ENCODE results near the gene MATN3. TPM values are rescaled to one million over a fixed set of nuclear protein-coding genes. Genes with fewer than 3 reads are reported as not detected.

The MATN3 gene
- total and polyA plus RNA-seq, 2 of the 13 experiments (the other 11 are each of a cell fraction or from before 2014, with no cell fraction given), result 36.1 to 208 TPM

DNA sequence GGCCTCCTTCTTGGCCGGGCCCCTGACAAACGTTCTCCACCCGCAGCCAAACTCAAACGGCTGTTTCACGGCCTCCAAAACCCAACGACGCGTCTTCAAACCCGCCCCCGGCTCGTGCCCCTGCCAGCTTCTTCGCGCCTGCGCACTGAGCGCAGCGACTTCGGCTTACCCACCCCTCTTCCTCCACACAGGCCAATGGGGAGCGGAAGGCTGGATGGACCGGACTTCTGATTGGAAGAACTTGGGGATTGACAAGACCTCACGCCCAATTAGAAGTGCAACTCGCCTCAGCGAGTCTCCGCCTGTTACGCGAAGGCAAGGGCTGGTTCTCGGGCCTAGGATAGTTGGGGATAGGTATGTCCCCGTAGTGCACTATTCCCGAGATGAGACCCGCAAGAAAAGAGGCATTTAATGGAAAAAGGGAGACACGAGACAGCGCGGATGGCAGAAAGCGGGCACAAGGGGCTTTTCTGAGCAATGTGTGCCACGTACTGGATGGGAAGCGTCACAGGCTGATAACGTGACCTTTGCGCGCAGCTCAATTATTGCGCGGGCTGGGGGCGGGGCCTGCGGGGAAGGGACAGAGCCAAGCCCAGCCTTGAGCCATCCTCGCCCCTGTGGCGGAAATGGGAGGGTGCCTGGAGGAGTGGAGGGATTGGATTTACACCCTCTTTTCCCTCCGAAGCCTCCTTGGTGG is 39.2 kb upstream of the MATN3 start, which contains the start of gene LAPTM4A (continued):
- TF ChIP-seq, protein P1, sequence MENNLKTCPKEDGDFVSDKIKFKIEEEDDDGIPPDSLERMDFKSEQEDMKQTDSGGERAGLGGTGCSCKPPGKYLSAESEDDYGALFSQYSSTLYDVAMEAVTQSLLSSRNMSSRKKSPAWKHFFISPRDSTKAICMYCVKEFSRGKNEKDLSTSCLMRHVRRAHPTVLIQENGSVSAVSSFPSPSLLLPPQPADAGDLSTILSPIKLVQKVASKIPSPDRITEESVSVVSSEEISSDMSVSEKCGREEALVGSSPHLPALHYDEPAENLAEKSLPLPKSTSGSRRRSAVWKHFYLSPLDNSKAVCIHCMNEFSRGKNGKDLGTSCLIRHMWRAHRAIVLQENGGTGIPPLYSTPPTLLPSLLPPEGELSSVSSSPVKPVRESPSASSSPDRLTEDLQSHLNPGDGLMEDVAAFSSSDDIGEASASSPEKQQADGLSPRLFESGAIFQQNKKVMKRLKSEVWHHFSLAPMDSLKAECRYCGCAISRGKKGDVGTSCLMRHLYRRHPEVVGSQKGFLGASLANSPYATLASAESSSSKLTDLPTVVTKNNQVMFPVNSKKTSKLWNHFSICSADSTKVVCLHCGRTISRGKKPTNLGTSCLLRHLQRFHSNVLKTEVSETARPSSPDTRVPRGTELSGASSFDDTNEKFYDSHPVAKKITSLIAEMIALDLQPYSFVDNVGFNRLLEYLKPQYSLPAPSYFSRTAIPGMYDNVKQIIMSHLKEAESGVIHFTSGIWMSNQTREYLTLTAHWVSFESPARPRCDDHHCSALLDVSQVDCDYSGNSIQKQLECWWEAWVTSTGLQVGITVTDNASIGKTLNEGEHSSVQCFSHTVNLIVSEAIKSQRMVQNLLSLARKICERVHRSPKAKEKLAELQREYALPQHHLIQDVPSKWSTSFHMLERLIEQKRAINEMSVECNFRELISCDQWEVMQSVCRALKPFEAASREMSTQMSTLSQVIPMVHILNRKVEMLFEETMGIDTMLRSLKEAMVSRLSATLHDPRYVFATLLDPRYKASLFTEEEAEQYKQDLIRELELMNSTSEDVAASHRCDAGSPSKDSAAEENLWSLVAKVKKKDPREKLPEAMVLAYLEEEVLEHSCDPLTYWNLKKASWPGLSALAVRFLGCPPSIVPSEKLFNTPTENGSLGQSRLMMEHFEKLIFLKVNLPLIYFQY (CRISPR knock-in tag; IDR thresholded peaks at IDR 0.05; ENCODE audit: borderline replicate concordance), result no peak
- 0 out of 2 replicates have a peak, but pooled peaks have one; percentile 10 for TF ChIP-seq ATRX (CRISPR knock-in tag; IDR thresholded peaks at IDR 0.05; ENCODE audit: borderline replicate concordance)
- TF ChIP-seq, protein P2, sequence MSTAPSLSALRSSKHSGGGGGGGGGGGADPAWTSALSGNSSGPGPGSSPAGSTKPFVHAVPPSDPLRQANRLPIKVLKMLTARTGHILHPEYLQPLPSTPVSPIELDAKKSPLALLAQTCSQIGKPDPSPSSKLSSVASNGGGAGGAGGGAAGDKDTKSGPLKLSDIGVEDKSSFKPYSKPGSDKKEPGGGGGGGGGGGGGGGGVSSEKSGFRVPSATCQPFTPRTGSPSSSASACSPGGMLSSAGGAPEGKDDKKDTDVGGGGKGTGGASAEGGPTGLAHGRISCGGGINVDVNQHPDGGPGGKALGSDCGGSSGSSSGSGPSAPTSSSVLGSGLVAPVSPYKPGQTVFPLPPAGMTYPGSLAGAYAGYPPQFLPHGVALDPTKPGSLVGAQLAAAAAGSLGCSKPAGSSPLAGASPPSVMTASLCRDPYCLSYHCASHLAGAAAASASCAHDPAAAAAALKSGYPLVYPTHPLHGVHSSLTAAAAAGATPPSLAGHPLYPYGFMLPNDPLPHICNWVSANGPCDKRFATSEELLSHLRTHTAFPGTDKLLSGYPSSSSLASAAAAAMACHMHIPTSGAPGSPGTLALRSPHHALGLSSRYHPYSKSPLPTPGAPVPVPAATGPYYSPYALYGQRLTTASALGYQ (CRISPR knock-in tag; IDR thresholded peaks at IDR 0.05), result peak; percentile 34
- TF ChIP-seq POGK (CRISPR knock-in tag; conservative IDR thresholded peaks at IDR 0.05), result peak; percentile 92
- TF ChIP-seq ZSCAN5A (CRISPR knock-in tag; IDR thresholded peaks at IDR 0.05; ENCODE audit: borderline replicate concordance), result no peak
- TF ChIP-seq ZNF234 (CRISPR knock-in tag; conservative IDR thresholded peaks at IDR 0.05), result peak; percentile 85; the same call in 1 of the 2 replicates
- TF ChIP-seq ZBTB33 (CRISPR knock-in tag; IDR thresholded peaks at IDR 0.05), result peak; percentile 20; the same call in 1 of the 2 replicates
- TF ChIP-seq ZBTB21 (CRISPR knock-in tag; IDR thresholded peaks at IDR 0.05), result peak; percentile 46; the same call in 1 of the 2 replicates
- no peak for TF ChIP-seq ZFP36 (IDR thresholded peaks at IDR 0.05; ENCODE audit: borderline replicate concordance, low read depth, low read length, partially characterized antibody)
- no peak for TF ChIP-seq ZNF549 (CRISPR knock-in tag; IDR thresholded peaks at IDR 0.05)
- no peak for TF ChIP-seq ZNF768 (CRISPR knock-in tag; IDR thresholded peaks at IDR 0.05)
- TF ChIP-seq ZNF280D (CRISPR knock-in tag; IDR thresholded peaks at IDR 0.05), result no peak
- TF ChIP-seq JUN (CRISPR knock-in tag; IDR thresholded peaks at IDR 0.05), result no peak

Data from HepG2 (cell line).